ENCODE results near the gene MSI2. TPM values are rescaled to one million over a fixed set of nuclear protein-coding genes. Genes with fewer than 3 reads are reported as not detected.

MSI2 gene
- total RNA-seq, 8 experiments from 2014 or later: 33.0 to 114 (median 67.5) TPM

GRCh38 chr17:57432507-57433277, 176.4 kb downstream of the MSI2 start:
- peak overlapping the region; percentile 6 to 27 for H3K27ac ChIP-seq
- peaks cover 12 to 24% of the 10 kb centered on the region in 2 donors for H3K4me1 ChIP-seq (replicated peaks in 1 of 2)
- in situ Hi-C loops (cut with MboI; ENCODE audit: low pct_unique_long_range_greater_than_20kb in 2 of 9, low sequenced_read_pairs in 9 of 9, unreplicated experiment in 9 of 9): loop anchor here in 2 of 9 experiments (25.0 kb wide), 2 partner anchors 95 to 170 kb away; partner anchors contain the start of gene MSI2 (in 1 of the 2)
- no peak overlapping the region for H3K4me3 ChIP-seq
- ATAC-seq (replicated peaks in 6 of 8): peak in 5 of 8 experiments; percentile 37 to 69 (median 55)
- 64 to 100% (median 97%) methylated on average over 1 to 16 of the region's 19 CpGs; no CpG with 5 or more reads in 1 of the 10 experiments for WGBS, 10 experiments

GRCh38 chr17:57433452-57433851, 177.1 kb downstream of the MSI2 start:
- in situ Hi-C loops (cut with MboI; ENCODE audit: low pct_unique_long_range_greater_than_20kb in 2 of 9, low sequenced_read_pairs in 9 of 9, unreplicated experiment in 9 of 9): loop anchor here in 2 of 9 experiments (25.0 kb wide), 2 partner anchors 96 to 171 kb away; partner anchors contain the start of gene MSI2 (in 1 of the 2)
- Histone ChIP-seq H3K4me3 (no peak overlapping the region), H3K27ac (no peak overlapping the region), H3K4me1 (replicated peaks in 1 of 2) (peaks cover 12 to 24% of the 10 kb centered on the region in 2 donors)
- no peak for ATAC-seq (replicated peaks in 6 of 8)
- WGBS, 10 experiments: 79 to 100% (median 98%) methylated on average over 2 to 9 of the region's 10 CpGs; no CpG with 5 or more reads in 1 of the 10 experiments

GRCh38 chr17:57434361-57434760, 178.0 kb downstream of the MSI2 start:
- H3K4me3 ChIP-seq: no peak overlapping the region
- WGBS, 10 experiments: 90 to 100% (median 100%) methylated on average over 1 of the region's 1 CpG; no CpG with 5 or more reads in 6 of the 10 experiments
- in situ Hi-C loops (cut with MboI; ENCODE audit: low pct_unique_long_range_greater_than_20kb in 2 of 9, low sequenced_read_pairs in 9 of 9, unreplicated experiment in 9 of 9): loop anchor here in 2 of 9 experiments (25.0 kb wide), 2 partner anchors 97 to 172 kb away; partner anchors contain the start of gene MSI2 (in 1 of the 2)

GRCh38 chr17:57436565-57436964, 180.2 kb downstream of the MSI2 start:
- no peak for ATAC-seq (replicated peaks in 6 of 8)
- in situ Hi-C loops (cut with MboI; ENCODE audit: low pct_unique_long_range_greater_than_20kb in 2 of 9, low sequenced_read_pairs in 9 of 9, unreplicated experiment in 9 of 9): loop anchor here in 2 of 9 experiments (25.0 kb wide), 2 partner anchors 99 to 174 kb away; partner anchors contain the start of gene MSI2 (in 1 of the 2)
- 80 to 100% (median 97%) methylated on average over 1 to 2 of the region's 4 CpGs; no CpG with 5 or more reads in 4 of the 10 experiments for WGBS, 10 experiments
- peaks cover 36% of the 10 kb centered on the region in 2 donors for H3K4me1 ChIP-seq (replicated peaks in 1 of 2)
- H3K4me3 ChIP-seq: no peak overlapping the region
- H3K27ac ChIP-seq: no peak overlapping the region

More at GRCh38 chr17:57434361-57434760, 178.0 kb downstream of the MSI2 start:
- Histone ChIP-seq H3K4me1 (replicated peaks in 1 of 2) (peaks cover 14 to 22% of the 10 kb centered on the region in 2 donors), H3K27ac (no peak overlapping the region)
- ATAC-seq (replicated peaks in 6 of 8): no peak

GRCh38 chr17:57438066-57438731, 181.9 kb downstream of the MSI2 start:
- 86 to 100% (median 100%) methylated on average over 1 to 3 of the region's 9 CpGs; no CpG with 5 or more reads in 3 of the 10 experiments for WGBS, 10 experiments
- Histone ChIP-seq H3K27ac (no peak overlapping the region), H3K4me1 (replicated peaks in 1 of 2) (peaks cover 39 to 40% of the 10 kb centered on the region in 2 donors), H3K4me3 (no peak overlapping the region)
- in situ Hi-C loops (cut with MboI; ENCODE audit: low pct_unique_long_range_greater_than_20kb in 2 of 9, low sequenced_read_pairs in 9 of 9, unreplicated experiment in 9 of 9): loop anchor here in 2 of 9 experiments (25.0 kb wide), 2 partner anchors 101 to 176 kb away; partner anchors contain the start of gene MSI2 (in 1 of the 2)
- no peak for ATAC-seq (replicated peaks in 6 of 8)

- 90 to 100% (median 100%) methylated on average over 1 to 5 of the region's 5 CpGs; no CpG with 5 or more reads in 3 of the 10 experiments for WGBS, 10 experiments
- Histone ChIP-seq H3K4me3 (no peak overlapping the region), H3K27ac (peak overlapping the region in 1 of 2 donors; percentile 81), H3K4me1 (replicated peaks in 1 of 2) (peaks cover 50 to 51% of the 10 kb centered on the region in 2 donors)
- in situ Hi-C loops (cut with MboI; ENCODE audit: low pct_unique_long_range_greater_than_20kb in 2 of 9, low sequenced_read_pairs in 9 of 9, unreplicated experiment in 9 of 9): loop anchor here in 2 of 9 experiments (25.0 kb wide), 2 partner anchors 102 to 177 kb away; partner anchors contain the start of gene MSI2 (in 1 of the 2)
- ATAC-seq (replicated peaks in 6 of 8): no peak
These were observed 183.3 kb downstream of the MSI2 start for GRCh38 chr17:57439651-57440050.

- in situ Hi-C loops (cut with MboI; ENCODE audit: low pct_unique_long_range_greater_than_20kb in 2 of 9, low sequenced_read_pairs in 9 of 9, unreplicated experiment in 9 of 9): loop anchor here in 2 of 9 experiments (25.0 kb wide), 2 partner anchors 103 to 178 kb away; partner anchors contain the start of gene MSI2 (in 1 of the 2)
- Histone ChIP-seq H3K4me1 (replicated peaks in 1 of 2) (peaks cover 55 to 61% of the 10 kb centered on the region in 2 donors), H3K4me3 (no peak overlapping the region), H3K27ac (peak overlapping the region; percentile 81 to 83)
- ATAC-seq (replicated peaks in 6 of 8): peak; percentile 89 to 95 (median 92)
- 0 to 83% (median 17%) methylated on average over 1 to 6 of the region's 15 CpGs; no CpG with 5 or more reads in 4 of the 10 experiments for WGBS, 10 experiments
These were observed 184.4 kb downstream of the MSI2 start for GRCh38 chr17:57440522-57441269.

- H3K27ac ChIP-seq: peak overlapping the region; percentile 81 to 83
- H3K4me3 ChIP-seq: no peak overlapping the region
- 0 to 60% (median 27%) methylated on average over 1 of the region's 1 CpG; no CpG with 5 or more reads in 6 of the 10 experiments for WGBS, 10 experiments
- no peak for ATAC-seq (replicated peaks in 6 of 8)
- peaks cover 60 to 67% of the 10 kb centered on the region in 2 donors for H3K4me1 ChIP-seq (replicated peaks in 1 of 2)
- in situ Hi-C loops (cut with MboI; ENCODE audit: low pct_unique_long_range_greater_than_20kb in 2 of 9, low sequenced_read_pairs in 9 of 9, unreplicated experiment in 9 of 9): loop anchor here in 2 of 9 experiments (25.0 kb wide), 2 partner anchors 104 to 179 kb away; partner anchors contain the start of gene MSI2 (in 1 of the 2)
These were observed 184.9 kb downstream of the MSI2 start for GRCh38 chr17:57441270-57441600.

- H3K4me3 ChIP-seq: no peak overlapping the region
- in situ Hi-C loops (cut with MboI; ENCODE audit: low pct_unique_long_range_greater_than_20kb in 2 of 9, low sequenced_read_pairs in 9 of 9, unreplicated experiment in 9 of 9): loop anchor here in 2 of 9 experiments (25.0 kb wide), 2 partner anchors 105 to 180 kb away; partner anchors contain the start of gene MSI2 (in 1 of the 2)
- ATAC-seq (replicated peaks in 6 of 8): no peak
- 34 to 100% (median 79%) methylated on average over 1 to 7 of the region's 9 CpGs; no CpG with 5 or more reads in 2 of the 10 experiments for WGBS, 10 experiments
- H3K4me1 ChIP-seq (replicated peaks in 1 of 2): peaks cover 67 to 75% of the 10 kb centered on the region in 2 donors
- H3K27ac ChIP-seq: peak overlapping the region; percentile 22 to 83
These were observed 186.1 kb downstream of the MSI2 start for GRCh38 chr17:57442401-57442823.

- H3K4me1 ChIP-seq (replicated peaks in 1 of 2): peaks cover 69 to 75% of the 10 kb centered on the region in 2 donors
These were observed 186.7 kb downstream of the MSI2 start for GRCh38 chr17:57442914-57443571.

GRCh38 chr17:57443781-57444180, 187.5 kb downstream of the MSI2 start:
- Histone ChIP-seq H3K4me1 (replicated peaks in 1 of 2) (peaks cover 75 to 78% of the 10 kb centered on the region in 2 donors), H3K27ac (peak overlapping the region in 1 of 2 donors; percentile 22), H3K4me3 (no peak overlapping the region)
- in situ Hi-C loops (cut with MboI; ENCODE audit: low pct_unique_long_range_greater_than_20kb in 2 of 9, low sequenced_read_pairs in 9 of 9, unreplicated experiment in 9 of 9): loop anchor here in 2 of 9 experiments (25.0 kb wide), 2 partner anchors 106 to 181 kb away; partner anchors contain the start of gene MSI2 (in 1 of the 2)
- WGBS, 10 experiments: 60 to 100% (median 80%) methylated on average over 1 to 3 of the region's 5 CpGs; no CpG with 5 or more reads in 4 of the 10 experiments
- no peak for ATAC-seq (replicated peaks in 6 of 8)

More at GRCh38 chr17:57442914-57443571, 186.7 kb downstream of the MSI2 start:
- Histone ChIP-seq H3K27ac (peak overlapping the region in 1 of 2 donors; percentile 22), H3K4me3 (no peak overlapping the region)
- 49 to 100% (median 89%) methylated on average over 1 to 11 of the region's 16 CpGs; no CpG with 5 or more reads in 4 of the 10 experiments for WGBS, 10 experiments
- in situ Hi-C loops (cut with MboI; ENCODE audit: low pct_unique_long_range_greater_than_20kb in 2 of 9, low sequenced_read_pairs in 9 of 9, unreplicated experiment in 9 of 9): loop anchor here in 2 of 9 experiments (25.0 kb wide), 2 partner anchors 106 to 181 kb away; partner anchors contain the start of gene MSI2 (in 1 of the 2)
- ATAC-seq (replicated peaks in 6 of 8): no peak

All from motor neuron (in vitro differentiated cells).